ENCODE results near the gene TRIM5. TPM values are rescaled to one million over a fixed set of nuclear protein-coding genes. Genes with fewer than 3 reads are reported as not detected.

The TRIM5 gene
- total and polyA plus RNA-seq, 2 donors (not counting 1 experiment from before 2014, with no cell fraction given) = 10.1 to 39.5 TPM

GRCh38 chr11:5618807-5619206 lies 66.1 kb downstream of the TRIM5 start:
- Histone ChIP-seq H4K20me1 (ENCODE audit: control insufficient read depth, insufficient read depth, low read length, poor library complexity, severe bottlenecking) (no peaks in the 10 kb centered on the region), H3K27ac (ENCODE audit: low read length in 2 of 2) (no peak overlapping the region), H3K27me3 (replicated peaks in 1 of 4; ENCODE audit: control extremely low read depth in 1 of 4, control insufficient read depth in 3 of 4, insufficient read depth in 4 of 4, low read length in 3 of 4) (no peaks in the 10 kb centered on the region), H3K36me3 (replicated peaks in 1 of 2; ENCODE audit: control extremely low read depth in 1 of 2, control insufficient read depth in 1 of 2, extremely low read depth in 1 of 2, insufficient read depth in 2 of 2, low read length in 1 of 2) (no peaks in the 10 kb centered on the region), H3K4me1 (ENCODE audit: control insufficient read depth in 2 of 2, insufficient read depth in 2 of 2, low read length in 2 of 2) (peaks cover 2 to 3% of the 10 kb centered on the region in 2 donors), H2AFZ (ENCODE audit: insufficient read depth, low read depth, low read length, poor library complexity, severe bottlenecking) (no peak overlapping the region), H3K9ac (ENCODE audit: low read length) (no peak overlapping the region), H3K4me3 (ENCODE audit: control extremely low read depth in 1 of 5, extremely low read depth in 1 of 5, insufficient read depth in 1 of 5, low read depth in 2 of 5, low read length in 4 of 5) (no peak overlapping the region), H3K4me2 (replicated peaks; ENCODE audit: low read depth, low read length, poor library complexity, severe bottlenecking) (no peak overlapping the region), H3K9me3 (ENCODE audit: control extremely low read depth in 1 of 3, control insufficient read depth in 2 of 3, insufficient read depth in 1 of 3, low read length in 2 of 3) (no peaks in the 10 kb centered on the region), H3K79me2 (ENCODE audit: control insufficient read depth, insufficient read depth, low read length) (peaks cover 2% of the 10 kb centered on the region)
- Mint-ChIP-seq H3K4me3 (no peak overlapping the region), H3K27ac (no peak overlapping the region), H3K4me1 (peaks cover 5% of the 10 kb centered on the region), H3K9me3 (ENCODE audit: insufficient read depth) (no peaks in the 10 kb centered on the region), H3K27me3 (no peaks in the 10 kb centered on the region)
- TF ChIP-seq EZH2 (IDR thresholded peaks at IDR 0.05; ENCODE audit: borderline replicate concordance, insufficient read depth, low read depth, low read length, poor library complexity, severe bottlenecking) (no peak), CTCF (IDR thresholded peaks at IDR 0.05) (no peak)
- POLR2A ChIA-PET = no interaction called here
- WGBS (ENCODE audit: insufficient coverage) = no CpG with 5 or more reads among the region's 3 CpGs
- ATAC-seq (ENCODE audit: low read depth) (no peak), DNase-seq (no peak)
- intact Hi-C loops (cut with micrococcal nuclease) = no loop called here
- CTCF ChIA-PET = interaction anchor here (0.7 to 1.2 kb wide), 2 partner anchors 9 to 19 kb away, joined by 3 to 4 read pairs; no protein-coding TSS in a partner anchor

Other genes with a start within 250 kb of the TRIM5 start
- not detected in 2 replicates for gene OR51I1, start 243.6 kb downstream of the TRIM5 start, total RNA-seq
- 0.30 and 0.31 TPM in 2 replicates for gene OR51I1, start 243.6 kb downstream of the TRIM5 start, polyA plus RNA-seq
- not detected in 2 replicates for gene OR51I2, start 235.8 kb downstream of the TRIM5 start, total RNA-seq
- not detected in 2 replicates for gene OR51I2, start 235.8 kb downstream of the TRIM5 start, polyA plus RNA-seq
- gene OR52D1, start 196.4 kb downstream of the TRIM5 start, total RNA-seq = not detected in 2 replicates
- not detected in 2 replicates for gene OR52D1, start 196.4 kb downstream of the TRIM5 start, polyA plus RNA-seq
- gene UBQLN3, start 175.1 kb downstream of the TRIM5 start, total RNA-seq = 0.46 and 0.59 TPM in 2 replicates
- not detected in 2 replicates for gene UBQLN3, start 175.1 kb downstream of the TRIM5 start, polyA plus RNA-seq
- gene UBQLNL, start 168.4 kb downstream of the TRIM5 start, total RNA-seq = 1.3 and 1.4 TPM in 2 replicates
- gene UBQLNL, start 168.4 kb downstream of the TRIM5 start, polyA plus RNA-seq = 1.8 and 1.9 TPM in 2 replicates
- 0.37 and 0.49 TPM in 2 replicates for gene OR52H1, start 136.5 kb downstream of the TRIM5 start, total RNA-seq
- gene OR52H1, start 136.5 kb downstream of the TRIM5 start, polyA plus RNA-seq = 0.15 TPM in 1 of 2 replicates, not detected in the other
- not detected in 2 replicates for gene OR52B6, start 104.2 kb downstream of the TRIM5 start, total RNA-seq
- gene OR52B6, start 104.2 kb downstream of the TRIM5 start, polyA plus RNA-seq = not detected in 2 replicates
- 0.10 TPM in 1 of 2 replicates, not detected in the other for gene TRIM6, start 88.4 kb downstream of the TRIM5 start, total RNA-seq
- gene TRIM6, start 88.4 kb downstream of the TRIM5 start, polyA plus RNA-seq = not detected in 2 replicates
- gene TRIM34, start 60.1 kb downstream of the TRIM5 start, total RNA-seq = 24.1 and 29.1 TPM in 2 replicates
- gene TRIM34, start 60.1 kb downstream of the TRIM5 start, polyA plus RNA-seq = 19.9 and 21.9 TPM in 2 replicates
- 370 and 388 TPM in 2 replicates for gene TRIM22, start 4.7 kb upstream of the TRIM5 start, total RNA-seq
- gene TRIM22, start 4.7 kb upstream of the TRIM5 start, polyA plus RNA-seq = 255 and 367 TPM in 2 replicates
- gene OR56B1, start 51.4 kb upstream of the TRIM5 start, total RNA-seq = 1.2 and 1.4 TPM in 2 replicates
- 0.36 and 0.61 TPM in 2 replicates for gene OR56B1, start 51.4 kb upstream of the TRIM5 start, polyA plus RNA-seq
- gene OR52N4, start 69.2 kb upstream of the TRIM5 start, total RNA-seq = 2.1 TPM in 2 replicates
- 10.3 and 12.2 TPM in 2 replicates for gene OR52N4, start 69.2 kb upstream of the TRIM5 start, polyA plus RNA-seq
- gene OR52N5, start 98.3 kb upstream of the TRIM5 start, total RNA-seq = not detected in 2 replicates
- gene OR52N5, start 98.3 kb upstream of the TRIM5 start, polyA plus RNA-seq = not detected in 2 replicates
- not detected in 2 replicates for gene OR52N1, start 106.2 kb upstream of the TRIM5 start, total RNA-seq
- not detected in 2 replicates for gene OR52N1, start 106.2 kb upstream of the TRIM5 start, polyA plus RNA-seq
- not detected in 2 replicates for gene OR52N2, start 123.8 kb upstream of the TRIM5 start, total RNA-seq
- gene OR52N2, start 123.8 kb upstream of the TRIM5 start, polyA plus RNA-seq = 1.00 TPM in 1 of 2 replicates, not detected in the other
- gene OR52E6, start 156.8 kb upstream of the TRIM5 start, total RNA-seq = not detected in 2 replicates
- not detected in 2 replicates for gene OR52E6, start 156.8 kb upstream of the TRIM5 start, polyA plus RNA-seq
- gene OR52E8, start 172.6 kb upstream of the TRIM5 start, total RNA-seq = not detected in 2 replicates
- not detected in 2 replicates for gene OR52E8, start 172.6 kb upstream of the TRIM5 start, polyA plus RNA-seq
- not detected in 2 replicates for gene OR52E4, start 195.6 kb upstream of the TRIM5 start, total RNA-seq
- gene OR52E4, start 195.6 kb upstream of the TRIM5 start, polyA plus RNA-seq = not detected in 2 replicates
- not detected in 2 replicates for gene OR52E5, start 208.1 kb upstream of the TRIM5 start, total RNA-seq
- not detected in 2 replicates for gene OR52E5, start 208.1 kb upstream of the TRIM5 start, polyA plus RNA-seq

Data from B cell (primary cell).